DND-41 (cell line): ENCODE data around the gene AMN1.
"Not testable (repeated sequence)": the region's sequence is repeated elsewhere in the genome, so short reads cannot be mapped to it uniquely, and the experiment has no call there.

Source experiments
- ATAC-seq: fragments of 200-7000 bp; cut with Tn5 transposase; 3 replicates; pipeline ENCODE4 v1.9.1; 2021; ENCODE audit warnings: low read depth; ENCODE audit not compliant: insufficient read depth
- DNase-seq: peaks from one replicate; pipeline ENCODE4 v3.0.0-alpha.2; 2020
- H2AFZ ChIP-seq: 2 replicates; pipeline ENCODE4 v1.6.0; 2012; ENCODE audit warnings: low read depth, low read length
- H3K27ac ChIP-seq: 2 replicates; pipeline ENCODE4 v1.5.1; 2012; ENCODE audit warnings: low read length, inconsistent platforms
- H3K27me3 ChIP-seq: fragments of 200-600 bp; sonication (generic); 2 replicates; pipeline ENCODE4 v1.6.0; 2012; ENCODE audit warnings: low read length, mild to moderate bottlenecking, inconsistent platforms; ENCODE audit not compliant: insufficient read depth, poor library complexity
- H3K36me3 ChIP-seq: 2 replicates; pipeline ENCODE4 v1.5.1; 2012; ENCODE audit warnings: low read length, inconsistent platforms; ENCODE audit not compliant: insufficient read depth
- H3K4me1 ChIP-seq: 2 replicates; pipeline ENCODE4 v1.5.1; 2012; ENCODE audit warnings: mild to moderate bottlenecking, low read length; ENCODE audit not compliant: insufficient read depth
- H3K4me2 ChIP-seq: 2 replicates; pipeline ENCODE4 v1.6.0; 2012; ENCODE audit warnings: mild to moderate bottlenecking, moderate library complexity, low read length, inconsistent platforms; ENCODE audit not compliant: insufficient read depth
- H3K4me3 ChIP-seq, 2 experiments: fragments of 200-600 bp in 1 of 2; shearing (Covaris generic) in 1 of 2; 2 replicates each; pipeline ENCODE4 v1.5.1; 2012 to 2016; ENCODE audit warnings: inconsistent platforms in 2 of 2, low read length in 2 of 2, mild to moderate bottlenecking in 2 of 2, low read depth in 1 of 2, moderate library complexity in 1 of 2
- H3K79me2 ChIP-seq: 2 replicates; pipeline ENCODE4 v1.6.0; 2012; ENCODE audit warnings: low read length, inconsistent platforms; ENCODE audit not compliant: insufficient read depth
- H3K9ac ChIP-seq: 2 replicates; pipeline ENCODE4 v1.6.0; 2012; ENCODE audit warnings: low read depth, mild to moderate bottlenecking, inconsistent platforms, low read length, moderate library complexity
- H3K9me3 ChIP-seq: 2 replicates; pipeline ENCODE4 v1.5.1; 2012; ENCODE audit warnings: low read length, moderate library complexity, mild to moderate bottlenecking, inconsistent platforms; ENCODE audit not compliant: insufficient read depth, severe bottlenecking
- H4K20me1 ChIP-seq: 2 replicates; pipeline ENCODE4 v1.6.0; 2012; ENCODE audit warnings: low read length; ENCODE audit not compliant: insufficient read depth
- CTCF ChIP-seq: IDR thresholded peaks from 2 replicates; pipeline ENCODE4 v1.5.1; 2012; ENCODE audit warnings: borderline replicate concordance, low read length, moderate library complexity, mild to moderate bottlenecking; ENCODE audit not compliant: poor library complexity, severe bottlenecking; ENCODE audit errors: extremely low read depth
- EZH2 ChIP-seq: IDR thresholded peaks from 3 replicates; pipeline ENCODE4 v1.6.1; 2012; ENCODE audit warnings: borderline replicate concordance, low read depth, mild to moderate bottlenecking, moderate library complexity, low read length, inconsistent platforms; ENCODE audit not compliant: severe bottlenecking

The AMN1 gene

GRCh38 chr12:31737763-31738162 is 8.9 kb upstream of the AMN1 start:
- H2AFZ ChIP-seq, result peak overlapping the region; percentile 10; the same call in 1 of the 2 replicates
- H3K4me1 ChIP-seq, result peaks cover 53% of the 10 kb centered on the region
- H4K20me1 ChIP-seq, result no peaks in the 10 kb centered on the region
- no peak overlapping the region for H3K4me2 ChIP-seq
- no peaks in the 10 kb centered on the region for H3K27me3 ChIP-seq
- TF ChIP-seq EZH2, result no peak
- no peak for TF ChIP-seq CTCF
- H3K79me2 ChIP-seq, result no peaks in the 10 kb centered on the region
- H3K36me3 ChIP-seq, result no peaks in the 10 kb centered on the region
- ATAC-seq (no peak), DNase-seq (no peak)
- no peak overlapping the region for H3K4me3 ChIP-seq
- no peaks in the 10 kb centered on the region for H3K9me3 ChIP-seq
- H3K9ac ChIP-seq, result no peak overlapping the region
- H3K27ac ChIP-seq, result peak overlapping the region; percentile 71; the same call in 1 of the 2 replicates

DNA sequence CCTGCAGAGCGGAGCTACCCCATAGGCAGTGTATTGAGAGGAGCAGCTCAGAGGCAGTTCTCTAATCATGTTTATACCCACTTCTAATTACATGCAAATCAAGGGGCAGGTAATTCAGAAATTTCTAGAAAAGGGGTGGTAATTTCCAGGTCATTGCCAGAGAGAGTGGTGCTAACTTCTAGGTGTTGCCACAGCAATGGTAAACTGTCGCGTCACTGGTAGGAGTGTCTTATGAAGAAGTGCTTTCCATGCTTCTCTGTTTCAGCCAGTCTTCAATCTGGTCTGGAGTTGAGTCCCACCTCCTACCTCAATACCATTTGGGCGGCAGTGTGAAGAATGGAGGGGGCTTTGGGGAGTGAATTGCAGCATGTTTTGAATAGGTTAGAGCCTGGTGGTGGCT is 8.5 kb upstream of the AMN1 start:
- no peaks in the 10 kb centered on the region for H4K20me1 ChIP-seq
- ATAC-seq, result no peak
- H3K79me2 ChIP-seq, result no peaks in the 10 kb centered on the region
- no peak overlapping the region for H3K4me2 ChIP-seq
- H3K4me3 ChIP-seq, result no peak overlapping the region
- H3K36me3 ChIP-seq, result no peaks in the 10 kb centered on the region
- 0 out of 2 replicates have a peak overlapping the region, but pooled peaks have one; percentile 28 for H3K9ac ChIP-seq
- no peaks in the 10 kb centered on the region for H3K27me3 ChIP-seq
- no peak for TF ChIP-seq EZH2
- TF ChIP-seq CTCF, result no peak
- peak overlapping the region; percentile 10; the same call in 1 of the 2 replicates for H2AFZ ChIP-seq
- peaks cover 49% of the 10 kb centered on the region for H3K4me1 ChIP-seq
- peak overlapping the region; percentile 71 for H3K27ac ChIP-seq
- DNase-seq, result no peak
- H3K9me3 ChIP-seq, result no peaks in the 10 kb centered on the region

DNA sequence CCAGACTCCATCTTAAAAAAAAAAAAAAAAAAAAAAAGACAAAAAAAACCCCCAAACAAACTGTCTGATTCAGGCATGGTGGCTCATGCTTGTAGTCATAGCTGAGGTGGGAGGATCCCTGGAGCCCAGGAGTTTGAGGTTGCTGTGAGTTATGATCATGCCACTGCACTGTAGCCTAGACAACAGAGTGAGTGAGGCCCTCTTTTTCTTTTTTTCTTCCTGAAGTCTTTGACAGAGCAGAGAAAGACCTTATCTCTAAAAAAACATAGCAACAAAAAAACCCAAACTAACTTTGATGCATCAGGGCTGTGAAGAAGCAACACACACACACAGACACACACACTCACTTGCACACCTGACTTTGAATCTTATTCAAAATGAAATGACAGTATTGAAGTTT is 7.7 kb upstream of the AMN1 start:
- TF ChIP-seq EZH2, result no peak
- TF ChIP-seq CTCF, result no peak
- H3K4me3 ChIP-seq, result no peak overlapping the region
- peak; percentile 69 for ATAC-seq
- no peaks in the 10 kb centered on the region for H4K20me1 ChIP-seq
- peak overlapping the region; percentile 8; the same call in 1 of the 2 replicates for H3K4me2 ChIP-seq
- no peak overlapping the region; the same call in 1 of the 2 replicates for H2AFZ ChIP-seq
- no peaks in the 10 kb centered on the region for H3K27me3 ChIP-seq
- peak overlapping the region; percentile 71 for H3K27ac ChIP-seq
- H3K4me1 ChIP-seq, result peaks cover 47% of the 10 kb centered on the region
- DNase-seq, result peak; percentile 74
- no peaks in the 10 kb centered on the region for H3K36me3 ChIP-seq
- no peaks in the 10 kb centered on the region for H3K9me3 ChIP-seq
- no peaks in the 10 kb centered on the region for H3K79me2 ChIP-seq
- peak overlapping the region; percentile 28; the same call in 1 of the 2 replicates for H3K9ac ChIP-seq

DNA sequence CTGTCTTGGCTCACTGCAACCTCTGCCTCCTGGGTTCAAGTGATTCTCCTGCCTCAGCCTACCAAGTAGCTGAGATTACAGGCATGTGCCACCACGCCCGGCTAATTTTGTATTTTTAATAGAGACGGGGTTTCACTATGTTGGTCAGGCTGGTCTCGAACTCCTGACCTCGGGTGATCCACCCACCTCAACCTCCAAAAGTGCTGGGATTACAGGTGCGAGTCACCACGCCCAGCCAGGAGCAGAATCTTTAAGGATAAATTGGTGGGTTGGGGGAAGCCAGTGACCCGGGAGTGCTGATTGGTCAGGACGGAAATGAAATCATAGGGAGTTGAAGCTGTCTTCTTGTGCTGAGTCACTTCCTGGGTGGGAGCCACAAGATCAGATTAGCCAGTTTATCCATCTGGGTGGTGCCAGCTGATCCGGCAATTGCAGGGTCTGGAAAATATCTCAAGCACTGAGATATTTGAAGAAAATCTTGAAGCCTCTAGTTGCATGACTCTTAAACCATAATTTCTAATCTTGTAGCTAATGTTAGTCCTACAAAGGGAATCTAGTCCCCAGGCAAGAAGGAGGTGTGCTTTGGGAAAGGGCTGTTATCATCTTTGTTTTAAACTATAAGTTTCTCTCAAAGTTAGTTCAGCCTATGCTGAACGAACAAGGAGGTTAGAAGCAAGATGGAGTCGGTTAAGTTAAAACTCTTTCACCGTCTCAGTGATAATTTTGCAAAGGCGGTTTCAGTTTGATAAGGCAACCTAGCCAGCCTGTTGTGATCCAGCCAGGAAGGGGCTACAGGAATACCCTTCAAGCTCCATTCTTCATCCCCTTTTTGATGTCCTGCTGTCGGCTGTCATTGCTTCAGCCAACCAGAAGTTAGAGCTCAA is 5.0 kb upstream of the AMN1 start:
- not testable (repeated sequence) for ATAC-seq, H3K4me2 ChIP-seq, H2AFZ ChIP-seq, H3K9me3 ChIP-seq, H3K4me3 ChIP-seq, H3K36me3 ChIP-seq, H4K20me1 ChIP-seq, H3K9ac ChIP-seq, H3K79me2 ChIP-seq, H3K27me3 ChIP-seq, DNase-seq
- Histone ChIP-seq H3K4me1 (peaks cover 37% of the 10 kb centered on the region), H3K27ac (peak overlapping the region; percentile 12)
